LHCN-M2 (cell line): Measurements from ENCODE around the gene PDCD2L. TPM values are rescaled to one million over a fixed set of nuclear protein-coding genes. Genes with fewer than 3 reads are reported as not detected.
"Not testable (repeated sequence)": the region's sequence is repeated elsewhere in the genome, so short reads cannot be mapped to it uniquely, and the experiment has no call there.

ENCODE experiments used
- DNase-seq: peaks from one replicate; pipeline ENCODE4 v3.0.0-alpha.2; 2012; ENCODE audit warnings: low read depth
- total RNA-seq: library from RNA; depleted of rRNA; stranded (reverse); fragments of >200 nt; gene quantifications from 2 replicates; pipeline ENCODE4 v1.2.3, GENCODE V29; 2014; rRNA removed

PDCD2L gene
- total RNA-seq, 1 experiment from 2014 or later, result 22.7 TPM

- no peak for DNase-seq
Observed at GRCh38 chr19:34468409-34468808, 64.2 kb downstream of the PDCD2L start.

DNA sequence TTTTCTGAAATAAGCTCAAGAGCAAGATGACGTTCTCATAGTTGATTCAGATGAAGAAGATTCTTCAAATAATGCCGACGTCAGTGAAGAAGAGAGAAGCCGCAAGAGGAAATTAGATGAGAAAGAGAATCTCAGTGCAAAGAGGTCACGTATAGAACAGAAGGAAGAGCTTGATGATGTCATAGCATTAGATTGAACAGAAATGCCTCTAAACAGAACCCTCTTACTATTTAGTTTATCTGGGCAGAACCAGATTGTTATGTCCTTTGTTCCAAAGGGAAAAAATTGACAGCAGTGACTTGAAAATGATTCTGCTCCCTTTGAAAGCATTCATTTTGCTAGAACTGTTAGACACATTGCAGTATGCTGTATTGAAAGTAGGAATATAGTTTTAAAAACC lies 64.8 kb downstream of the PDCD2L start:
- not testable (repeated sequence) for DNase-seq

DNA sequence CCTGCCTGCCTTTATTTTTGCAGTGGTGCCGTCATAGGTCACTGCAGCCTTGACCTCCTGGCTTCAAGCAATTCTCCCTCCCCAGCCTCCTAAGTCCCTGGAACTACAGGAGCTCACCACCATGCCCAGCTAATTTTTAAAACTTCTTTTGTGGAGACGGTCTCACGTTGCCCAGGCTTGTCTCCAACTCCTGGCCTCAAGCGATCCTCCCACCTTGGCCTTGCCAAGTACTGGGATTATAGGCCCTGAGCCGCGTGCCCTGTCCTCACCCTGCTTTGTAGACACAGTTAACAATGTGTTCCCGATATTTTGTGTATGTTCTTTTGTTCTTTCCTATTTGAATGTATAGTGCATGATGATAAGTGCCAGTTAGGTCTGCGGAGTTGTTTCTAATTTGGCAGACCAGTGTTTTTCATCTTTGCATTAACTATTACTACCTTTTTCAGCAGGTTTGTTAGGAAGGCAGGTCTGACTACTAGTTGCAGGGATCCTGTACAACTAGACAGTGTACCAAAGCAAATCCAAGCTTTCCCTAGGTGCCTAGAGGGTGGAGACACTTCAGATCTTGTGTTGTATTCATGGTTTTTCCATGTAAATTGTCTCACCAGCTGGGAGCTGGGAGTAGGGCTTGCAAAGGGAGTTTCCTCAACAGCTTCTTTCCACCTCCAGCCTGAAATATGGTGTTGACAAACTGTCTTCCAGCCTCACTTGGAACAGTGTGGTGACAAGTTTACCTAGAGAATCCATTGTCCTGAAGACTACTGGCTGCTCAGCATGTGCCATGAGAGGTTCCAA lies 67.9 kb downstream of the PDCD2L start:
- no peak for DNase-seq

GRCh38 chr19:34474233-34474989 lies 70.2 kb downstream of the PDCD2L start:
- DNase-seq, result no peak

DNA sequence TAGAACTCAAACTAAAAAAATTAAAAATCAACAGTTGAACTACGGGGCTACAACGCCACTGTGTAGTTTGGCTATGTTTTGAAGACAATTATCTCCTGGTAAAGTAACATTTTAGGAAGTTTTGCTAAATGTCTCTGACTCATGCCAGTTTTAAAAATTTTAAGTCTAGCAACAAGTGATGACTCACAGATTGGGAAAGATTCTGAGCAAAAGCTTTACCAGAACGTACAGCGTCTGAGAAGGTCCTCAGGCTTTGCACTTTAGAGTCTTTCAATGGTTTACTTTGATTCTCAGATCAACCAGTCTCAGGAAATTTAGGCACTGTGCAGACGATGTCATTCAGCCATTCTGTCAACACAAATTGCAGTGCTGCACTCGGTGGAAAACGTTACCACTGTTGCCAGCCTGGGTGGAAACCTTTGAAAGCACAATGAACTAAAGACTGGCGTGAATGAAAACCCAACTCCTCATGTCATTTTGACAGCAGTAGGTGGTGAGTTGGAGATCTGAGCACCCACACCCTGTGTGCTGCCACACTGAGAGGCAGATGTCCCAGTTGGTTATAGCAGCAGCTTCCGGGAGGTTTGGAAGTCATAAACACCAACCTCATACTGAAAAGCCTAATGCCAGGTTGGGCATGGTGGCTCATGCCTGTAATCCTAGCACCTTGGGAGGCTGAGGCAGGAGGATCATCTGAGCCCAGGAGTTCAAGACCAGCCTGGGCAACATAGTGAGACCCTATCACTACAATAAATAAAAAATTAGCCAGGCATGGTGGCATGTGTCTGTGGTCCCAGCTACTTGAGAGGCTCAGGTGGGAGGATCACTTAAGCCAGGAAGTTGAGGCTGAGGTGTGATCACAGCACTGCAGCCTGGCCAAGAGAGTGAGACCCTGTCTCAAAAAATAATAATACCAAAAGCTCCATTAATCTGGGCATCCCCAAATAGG lies 71.1 kb downstream of the PDCD2L start:
- peak; percentile 84 for DNase-seq

Other genes starting within 250 kb of the PDCD2L start
- gene LSM14A, start 231.9 kb upstream of the PDCD2L start, total RNA-seq, result 33.5 and 52.5 TPM in 2 replicates
- 6.8 and 7.7 TPM in 2 replicates for gene GARRE1, start 149.8 kb upstream of the PDCD2L start, total RNA-seq
- gene GPI, start 39.2 kb upstream of the PDCD2L start, total RNA-seq, result 186 and 194 TPM in 2 replicates
- 118 and 123 TPM in 2 replicates for gene UBA2, start 24.0 kb downstream of the PDCD2L start, total RNA-seq
- 18.8 and 24.3 TPM in 2 replicates for gene WTIP, start 77.4 kb downstream of the PDCD2L start, total RNA-seq